ENCODE measurements around the gene DGKG. TPM values are rescaled to one million over a fixed set of nuclear protein-coding genes. Genes with fewer than 3 reads are reported as not detected.
A peak's percentile ranks its signal among the peaks of the same experiment; 100 is the strongest.

The DGKG gene
- polyA plus RNA-seq, 1 donor (not counting 4 experiments of a cell fraction or from before 2014, with no cell fraction given) = 0.22 TPM

DNA sequence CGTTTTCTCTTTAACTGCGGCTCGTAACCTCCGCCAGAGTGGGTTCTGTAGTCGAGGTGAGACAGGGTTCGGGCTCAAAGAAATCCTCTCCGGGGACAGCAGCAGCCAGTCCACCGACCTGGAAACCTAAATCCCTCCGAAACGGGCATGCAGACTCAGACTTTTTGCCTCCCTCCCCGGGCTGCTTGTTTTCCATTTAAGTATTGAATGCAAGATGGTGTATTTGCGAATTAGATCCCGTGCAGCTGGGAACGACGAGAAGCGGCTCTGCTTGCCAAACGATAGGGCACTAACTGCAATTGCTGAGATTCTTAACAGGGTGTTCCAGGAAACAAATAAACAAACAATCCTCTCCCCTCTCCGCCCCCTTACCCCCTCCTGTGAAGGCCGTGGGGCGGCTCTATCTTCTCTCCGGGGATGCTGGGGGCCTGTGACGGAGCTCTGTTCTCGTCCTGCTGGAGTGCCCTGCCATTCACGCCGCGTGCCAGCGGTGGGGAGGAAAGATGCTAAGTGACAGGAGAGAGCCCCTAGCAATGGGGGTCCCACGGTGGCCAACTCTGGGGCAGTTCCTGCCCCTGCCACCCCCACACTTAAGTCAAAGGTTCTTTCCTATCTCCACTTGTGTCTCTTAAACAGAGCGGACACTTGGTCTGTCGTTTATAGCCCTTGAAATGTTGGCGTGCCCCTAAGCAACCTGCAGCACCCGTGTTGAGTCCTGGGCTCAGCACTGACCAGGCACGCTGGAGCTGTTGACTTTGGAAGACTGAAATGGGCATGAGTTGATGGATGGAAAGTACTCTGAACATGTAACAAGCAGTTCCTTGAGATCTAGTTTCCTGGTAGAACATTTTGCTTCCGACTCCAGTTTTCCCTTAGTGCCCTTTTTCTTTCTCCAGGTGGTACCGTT, 251.9 kb downstream of the DGKG start:
- TF ChIP-seq CTCF (optimal IDR thresholded peaks at IDR 0.05 in 1 of 3, IDR thresholded peaks at IDR 0.05 in 1 of 3, conservative IDR thresholded peaks at IDR 0.05 in 1 of 3; ENCODE audit: extremely low read depth in 1 of 3, insufficient read depth in 2 of 3, low read length in 3 of 3) (no peak), EZH2 (IDR thresholded peaks at IDR 0.05; ENCODE audit: low read length) (no peak)
- H3K79me2 ChIP-seq (ENCODE audit: control insufficient read depth, insufficient read depth, low read length) = peaks cover 28% of the 10 kb centered on the region
- peak overlapping the region; percentile 85 for H3K27ac ChIP-seq (ENCODE audit: control insufficient read depth, insufficient read depth, low read length)
- H3K4me2 ChIP-seq (ENCODE audit: control insufficient read depth, extremely low read depth, insufficient read depth, low read depth, low read length) = peak overlapping the region; percentile 97
- no peaks in the 10 kb centered on the region for H3K9me3 ChIP-seq (ENCODE audit: control insufficient read depth, low read depth, low read length)
- H3K4me1 ChIP-seq (ENCODE audit: control insufficient read depth, extremely low read depth, insufficient read depth, low read length) = peaks cover 25% of the 10 kb centered on the region
- H2AFZ ChIP-seq (ENCODE audit: control insufficient read depth, low read length) = peak overlapping the region; percentile 83
- peak overlapping the region; percentile 77 for H3K9ac ChIP-seq (ENCODE audit: control insufficient read depth, extremely low read depth, insufficient read depth, low read length)
- dilution Hi-C loops (cut with MboI; ENCODE audit: extremely low pct_ligation_motif_present, low sequenced_read_pairs) = no loop called here
- peaks cover 0 to 3% of the 10 kb centered on the region in 2 experiments for H3K36me3 ChIP-seq (ENCODE audit: control insufficient read depth in 2 of 2, extremely low read depth in 1 of 2, insufficient read depth in 2 of 2, low read length in 2 of 2)
- peak overlapping the region; percentile 42 to 85 (median 74) for H3K4me3 ChIP-seq (ENCODE audit: control insufficient read depth in 2 of 3, extremely low read depth in 1 of 3, insufficient read depth in 2 of 3, low read depth in 1 of 3, low read length in 3 of 3)
- H3K9me1 ChIP-seq (ENCODE audit: control insufficient read depth, extremely low read depth, insufficient read depth, low read length) = no peaks in the 10 kb centered on the region
- H4K20me1 ChIP-seq (ENCODE audit: control insufficient read depth, extremely low read depth, insufficient read depth, low read length) = no peaks in the 10 kb centered on the region
- no peaks in the 10 kb centered on the region for H3K27me3 ChIP-seq (ENCODE audit: control insufficient read depth, extremely low read depth, insufficient read depth, low read length)
- no peak for DNase-seq (ENCODE audit: low read depth, low spot score)
- FAIRE-seq = no peak

DNA sequence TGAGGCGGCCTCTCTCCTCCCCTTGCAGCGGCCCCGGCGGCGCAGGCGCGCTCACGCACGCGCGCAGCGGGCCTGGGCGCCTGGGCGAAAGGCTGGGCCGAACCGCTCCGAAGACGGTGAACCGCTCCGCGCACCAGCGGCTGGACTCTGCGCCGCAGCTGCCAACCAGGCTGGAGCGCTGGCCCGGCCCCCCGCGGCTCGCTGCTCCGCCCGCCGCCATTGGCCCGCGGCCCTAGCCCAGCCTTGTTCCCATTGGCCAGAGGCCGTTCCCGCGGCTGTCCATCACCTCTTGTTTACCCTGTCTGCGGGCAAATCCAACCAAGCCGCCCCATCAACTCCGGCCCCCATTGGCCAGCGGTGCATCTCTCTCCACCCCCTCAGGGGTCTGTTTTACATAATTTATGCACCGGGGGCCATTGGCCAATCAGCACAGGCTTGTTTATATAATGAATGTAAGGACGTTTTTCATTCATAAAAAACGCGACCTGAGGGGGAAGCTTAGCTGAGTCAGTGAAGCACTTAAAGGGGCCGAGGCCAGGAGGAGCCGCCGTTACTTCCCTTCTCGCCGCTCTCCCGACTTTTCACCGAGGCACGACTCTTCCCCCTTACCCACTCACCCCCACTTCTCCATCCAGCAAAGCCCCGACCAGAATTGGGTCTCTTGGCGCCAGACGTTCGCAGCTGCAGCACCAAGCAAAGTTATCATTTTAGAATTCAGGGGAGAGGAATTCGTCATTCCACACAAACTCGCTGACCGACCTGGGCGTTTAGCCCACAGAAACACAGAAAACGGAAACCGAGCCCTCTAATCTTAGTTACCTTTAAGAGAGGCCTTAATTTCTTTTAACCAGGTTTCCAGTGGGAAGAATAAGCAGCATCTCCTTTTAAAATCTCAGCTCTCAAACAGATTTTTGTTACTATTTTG, 252.8 kb downstream of the DGKG start, which contains the start of gene ETV5:
Gene ETV5, minus strand, starts transcription at position 149 of the 925 bp plus-strand sequence. CDS start 3,221 bp downstream, outside the sequence.
- H3K4me3 ChIP-seq (ENCODE audit: control insufficient read depth in 2 of 3, extremely low read depth in 1 of 3, insufficient read depth in 2 of 3, low read depth in 1 of 3, low read length in 3 of 3) = peak within 1 kb of the TSS; percentile 83 to 92 (median 91)
- H3K4me1 ChIP-seq (ENCODE audit: control insufficient read depth, extremely low read depth, insufficient read depth, low read length) = peaks cover 29% of the 10 kb centered on the region
- peaks cover 28% of the 10 kb centered on the region for H3K79me2 ChIP-seq (ENCODE audit: control insufficient read depth, insufficient read depth, low read length)
- H3K36me3 ChIP-seq (ENCODE audit: control insufficient read depth in 2 of 2, extremely low read depth in 1 of 2, insufficient read depth in 2 of 2, low read length in 2 of 2) = peaks cover 0 to 3% of the 10 kb centered on the region in 2 experiments
- H3K9me1 ChIP-seq (ENCODE audit: control insufficient read depth, extremely low read depth, insufficient read depth, low read length) = no peaks in the 10 kb centered on the region
- no peak for FAIRE-seq
- peak within 1 kb of the TSS; percentile 85 for H3K27ac ChIP-seq (ENCODE audit: control insufficient read depth, insufficient read depth, low read length)
- peak within 1 kb of the TSS; percentile 83 for H2AFZ ChIP-seq (ENCODE audit: control insufficient read depth, low read length)
- H4K20me1 ChIP-seq (ENCODE audit: control insufficient read depth, extremely low read depth, insufficient read depth, low read length) = no peaks in the 10 kb centered on the region
- peak; percentile 95 for DNase-seq (ENCODE audit: low read depth, low spot score)
- TF ChIP-seq EZH2 (IDR thresholded peaks at IDR 0.05; ENCODE audit: low read length) (no peak), CTCF (optimal IDR thresholded peaks at IDR 0.05 in 1 of 3, IDR thresholded peaks at IDR 0.05 in 1 of 3, conservative IDR thresholded peaks at IDR 0.05 in 1 of 3; ENCODE audit: extremely low read depth in 1 of 3, insufficient read depth in 2 of 3, low read length in 3 of 3) (no peak)
- dilution Hi-C loops (cut with MboI; ENCODE audit: extremely low pct_ligation_motif_present, low sequenced_read_pairs) = no loop called here
- H3K27me3 ChIP-seq (ENCODE audit: control insufficient read depth, extremely low read depth, insufficient read depth, low read length) = no peaks in the 10 kb centered on the region
- H3K4me2 ChIP-seq (ENCODE audit: control insufficient read depth, extremely low read depth, insufficient read depth, low read depth, low read length) = peak within 1 kb of the TSS; percentile 98
- no peaks in the 10 kb centered on the region for H3K9me3 ChIP-seq (ENCODE audit: control insufficient read depth, low read depth, low read length)
- H3K9ac ChIP-seq (ENCODE audit: control insufficient read depth, extremely low read depth, insufficient read depth, low read length) = peak within 1 kb of the TSS; percentile 85

Measured in keratinocyte (primary cell).